ENCODE data around the gene LMBR1L.
A peak's percentile ranks its signal among the peaks of the same experiment; 100 is the strongest.

The LMBR1L gene

DNA sequence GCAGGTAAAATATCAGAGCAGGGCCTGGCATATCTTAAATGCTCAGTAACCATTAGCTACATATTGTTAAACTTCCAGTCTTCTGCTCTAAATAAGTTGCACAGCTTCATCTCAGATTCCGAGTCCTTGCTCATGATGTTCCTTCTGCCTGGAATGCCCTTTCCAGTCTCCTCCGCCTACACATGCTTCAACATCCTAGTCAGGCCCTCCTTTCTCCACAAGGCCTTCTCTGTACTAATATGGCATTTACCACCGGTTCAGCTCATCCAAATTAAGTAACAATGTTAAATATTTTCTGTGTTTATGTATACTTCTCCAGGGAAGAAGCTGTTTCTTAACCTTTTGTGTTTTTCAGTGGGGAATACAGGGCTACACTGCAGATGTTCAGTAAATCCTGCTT is 24.5 kb downstream of the LMBR1L start:
- ChIA-PET CTCF (interaction anchor here (0.5 to 6.2 kb wide), 10 partner anchors 9 to 152 kb away, joined by 3 to 131 read pairs (median 28); partner anchors contain the start of genes DHH, LMBR1L, RHEBL1 and TUBA1B), POLR2A (interaction anchor here (1.5 kb wide), 1 partner anchor 45 kb away, joined by 3 read pairs; the partner anchor contains the start of gene TUBA1B)
- no peak overlapping the region for H3K27ac ChIP-seq (ENCODE audit: extremely low read depth, low read depth, low read length)

DNA sequence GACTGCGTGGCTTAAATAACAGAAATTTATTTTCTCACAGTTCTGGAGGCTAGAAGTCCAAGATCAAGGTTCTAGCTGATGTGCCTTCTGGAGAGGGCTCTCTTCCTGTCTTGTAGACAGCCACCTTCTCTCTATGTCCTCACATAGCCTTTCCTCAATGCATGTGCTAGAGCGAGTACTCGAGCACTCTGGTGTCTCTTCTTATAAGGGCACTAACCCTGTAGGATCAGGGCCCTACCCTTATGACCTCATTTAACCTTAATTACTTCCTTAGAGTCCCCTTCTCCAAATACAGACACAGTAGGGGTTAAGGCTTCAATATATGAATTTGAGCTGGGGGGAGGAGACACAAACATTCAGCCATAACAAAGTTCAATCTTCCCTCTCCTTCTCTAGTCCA is 26.2 kb downstream of the LMBR1L start:
- ChIA-PET CTCF (interaction anchor here (0.6 to 6.2 kb wide), 9 partner anchors 10 to 934 kb away, joined by 3 to 131 read pairs (median 3); partner anchors contain the start of gene RHEBL1), POLR2A (interaction anchor here (0.6 to 1.3 kb wide), 4 partner anchors 14 to 104 kb away, joined by 3 to 5 read pairs (median 4); partner anchors contain the start of genes RHEBL1 and TUBA1A)
- TF ChIP-seq SCRT1 (tag by site-specific recombination; IDR thresholded peaks at IDR 0.05; ENCODE audit: borderline replicate concordance), result no peak
- TF ChIP-seq ZNF223 (tag by site-specific recombination; IDR thresholded peaks at IDR 0.05), result no peak
- TF ChIP-seq ZNF521 (tag by site-specific recombination; IDR thresholded peaks at IDR 0.05), result no peak
- H3K9me3 ChIP-seq (ENCODE audit: control insufficient read depth, insufficient read depth, low read depth, low read length), result no peaks in the 10 kb centered on the region
- no peaks in the 10 kb centered on the region for H3K4me1 ChIP-seq (ENCODE audit: control insufficient read depth, insufficient read depth, low read length)
- no peak overlapping the region for H3K27ac ChIP-seq (ENCODE audit: extremely low read depth, low read depth, low read length)
- no peaks in the 10 kb centered on the region for H3K36me3 ChIP-seq (ENCODE audit: control insufficient read depth in 2 of 2, insufficient read depth in 1 of 2, low read length in 2 of 2)
- H3K4me3 ChIP-seq (ENCODE audit: low read depth, low read length), result no peak overlapping the region

More for the DNA sequence above, 24.5 kb downstream of the LMBR1L start:
- no peaks in the 10 kb centered on the region for H3K36me3 ChIP-seq (ENCODE audit: control insufficient read depth in 2 of 2, insufficient read depth in 1 of 2, low read length in 2 of 2)
- no peak for TF ChIP-seq ZNF114 (tag by site-specific recombination; IDR thresholded peaks at IDR 0.05)
- peak; percentile 42; the same call in 1 of the 2 replicates for TF ChIP-seq ZFHX2 (tag by site-specific recombination; conservative IDR thresholded peaks at IDR 0.05)
- TF ChIP-seq ZNF423 (tag by site-specific recombination; IDR thresholded peaks at IDR 0.05), result no peak
- H3K4me3 ChIP-seq (ENCODE audit: low read depth, low read length), result no peak overlapping the region
- H3K9me3 ChIP-seq (ENCODE audit: control insufficient read depth, insufficient read depth, low read depth, low read length), result no peaks in the 10 kb centered on the region
- no peaks in the 10 kb centered on the region for H3K4me1 ChIP-seq (ENCODE audit: control insufficient read depth, insufficient read depth, low read length)

- CTCF ChIA-PET, result interaction anchor here (0.7 to 3.4 kb wide), 5 partner anchors 8 to 51 kb away, joined by 3 to 27 read pairs (median 7); no protein-coding TSS in a partner anchor
- H3K27ac ChIP-seq (ENCODE audit: extremely low read depth, low read depth, low read length), result no peak overlapping the region
- TF ChIP-seq ZNF777 (tag by site-specific recombination; IDR thresholded peaks at IDR 0.05; ENCODE audit: borderline replicate concordance) (no peak), ZNF366 (tag by site-specific recombination; conservative IDR thresholded peaks at IDR 0.05) (no peak), HOXA7 (CRISPR knock-in tag; IDR thresholded peaks at IDR 0.05; ENCODE audit: borderline replicate concordance) (no peak), ZNF391 (tag by site-specific recombination; IDR thresholded peaks at IDR 0.05; ENCODE audit: borderline replicate concordance, low read depth) (no peak), KLF10 (tag by site-specific recombination; IDR thresholded peaks at IDR 0.05) (no peak), ZBTB20 (tag by site-specific recombination; IDR thresholded peaks at IDR 0.05) (no peak), ZNF623 (tag by site-specific recombination; IDR thresholded peaks at IDR 0.05) (no peak), ZNF473 (tag by site-specific recombination; IDR thresholded peaks at IDR 0.05) (no peak), ZNF596 (tag by site-specific recombination; IDR thresholded peaks at IDR 0.05) (no peak), ZNF280C (tag by site-specific recombination; IDR thresholded peaks at IDR 0.05) (no peak), ZBTB11 (tag by site-specific recombination; conservative IDR thresholded peaks at IDR 0.05; ENCODE audit: low read depth) (no peak), ZNF214 (tag by site-specific recombination; IDR thresholded peaks at IDR 0.05; ENCODE audit: borderline replicate concordance) (no peak), ZFP37 (tag by site-specific recombination; IDR thresholded peaks at IDR 0.05) (no peak)
- TF ChIP-seq, protein P1, sequence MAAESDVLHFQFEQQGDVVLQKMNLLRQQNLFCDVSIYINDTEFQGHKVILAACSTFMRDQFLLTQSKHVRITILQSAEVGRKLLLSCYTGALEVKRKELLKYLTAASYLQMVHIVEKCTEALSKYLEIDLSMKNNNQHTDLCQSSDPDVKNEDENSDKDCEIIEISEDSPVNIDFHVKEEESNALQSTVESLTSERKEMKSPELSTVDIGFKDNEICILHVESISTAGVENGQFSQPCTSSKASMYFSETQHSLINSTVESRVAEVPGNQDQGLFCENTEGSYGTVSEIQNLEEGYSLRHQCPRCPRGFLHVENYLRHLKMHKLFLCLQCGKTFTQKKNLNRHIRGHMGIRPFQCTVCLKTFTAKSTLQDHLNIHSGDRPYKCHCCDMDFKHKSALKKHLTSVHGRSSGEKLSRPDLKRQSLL (tag by site-specific recombination; IDR thresholded peaks at IDR 0.05), result no peak
- no peaks in the 10 kb centered on the region for H3K4me1 ChIP-seq (ENCODE audit: control insufficient read depth, insufficient read depth, low read length)
- no peaks in the 10 kb centered on the region for H3K9me3 ChIP-seq (ENCODE audit: control insufficient read depth, insufficient read depth, low read depth, low read length)
- H3K4me3 ChIP-seq (ENCODE audit: low read depth, low read length), result no peak overlapping the region
- no peaks in the 10 kb centered on the region for H3K36me3 ChIP-seq (ENCODE audit: control insufficient read depth in 2 of 2, insufficient read depth in 1 of 2, low read length in 2 of 2)
- POLR2A ChIA-PET, result interaction anchor here (0.7 kb wide), 1 partner anchor 45 kb away, joined by 3 read pairs; no protein-coding TSS in a partner anchor
Measured at GRCh38 chr12:49079793-49080192, 30.9 kb downstream of the LMBR1L start.
